GM12878 (cell line): ENCODE measurements around the gene NEK3. TPM values are rescaled to one million over a fixed set of nuclear protein-coding genes. Genes with fewer than 3 reads are reported as not detected.
"Not testable (repeated sequence)": the region's sequence is repeated elsewhere in the genome, so short reads cannot be mapped to it uniquely, and the experiment has no call there.

Experiments
- ATAC-seq: fragments of 200-7000 bp; cut with Tn5 transposase; 3 replicates; pipeline ENCODE4 v1.9.1; 2020; ENCODE audit warnings: mild to moderate bottlenecking, moderate library complexity
- BruUV-seq: library from RNA; stranded (reverse); fragments of 400-500 nt; replicated peaks from 2 replicates; lab custom pipeline; 2021; lab: Mats Ljungman, UMichigan
- CTCF ChIA-PET: fragments of 300-600 bp; sonication (Branson Sonifier 250); formaldehyde crosslinking; extraction: SDS; loops from one replicate; lab custom pipeline; 2021; ENCODE audit warnings: inconsistent platforms; lab: Yijun Ruan, JAX
- POLR2A ChIA-PET: fragments of 350-600 bp; formaldehyde crosslinking; extraction: SDS; loops from one replicate; lab custom pipeline; 2021; ENCODE audit warnings: inconsistent platforms; lab: Charles Lee
- RAD21 ChIA-PET: fragments of 300-600 bp; sonication (Branson Sonifier 250); formaldehyde crosslinking; loops from one replicate; lab custom pipeline; 2023; ENCODE audit warnings: antibody characterized with exemption; ENCODE audit not compliant: unreplicated experiment; lab: Charles Lee
- SMC1A ChIA-PET: fragments of 300-600 bp; sonication (Branson Sonifier 250); formaldehyde crosslinking; loops from one replicate; lab custom pipeline; 2023; ENCODE audit not compliant: unreplicated experiment, uncharacterized antibody; lab: Charles Lee
- DNase-seq: peaks from one replicate; pipeline ENCODE4 v3.0.0-alpha.2; 2011; ENCODE audit warnings: low read depth, low spot score
- FAIRE-seq: peaks from 3 replicates; lab custom pipeline; 2011; peaks lifted over from hg19 to GRCh38; lab: Jason Lieb, UNC
- H2AFZ ChIP-seq: 2 replicates; pipeline ENCODE4 v1.6.0; 2011; ENCODE audit warnings: low read depth, low read length, control low read depth; ENCODE audit not compliant: control insufficient read depth
- H3K27ac ChIP-seq: 2 replicates; pipeline ENCODE4 v1.5.1; 2011; ENCODE audit warnings: control low read depth; ENCODE audit not compliant: control insufficient read depth, insufficient read depth
- H3K27me3 ChIP-seq, 2 experiments: replicated peaks in 1 of 2; 2 replicates each; pipeline versions ENCODE4 v1.6.0 to v1.6.1; 2011; ENCODE audit warnings: low read length in 1 of 2; ENCODE audit not compliant: control insufficient read depth in 2 of 2, insufficient read depth in 2 of 2
- H3K36me3 ChIP-seq, 2 experiments: 2 replicates each; pipeline ENCODE4 v1.5.1; 2011; ENCODE audit warnings: low read length in 1 of 2; ENCODE audit not compliant: control insufficient read depth in 2 of 2, insufficient read depth in 2 of 2
- H3K4me1 ChIP-seq: 2 replicates; pipeline ENCODE4 v1.6.1; 2011; ENCODE audit warnings: mild to moderate bottlenecking, low read length, moderate library complexity, mixed read lengths; ENCODE audit not compliant: control insufficient read depth, insufficient read depth
- H3K4me2 ChIP-seq: 2 replicates; pipeline ENCODE4 v1.6.0; 2011; ENCODE audit warnings: control low read depth; ENCODE audit not compliant: control insufficient read depth, insufficient read depth
- H3K4me3 ChIP-seq: fragments of 200-600 bp; sonication (generic); 2 replicates; pipeline ENCODE4 v1.5.1; 2016
- H3K79me2 ChIP-seq: 2 replicates; pipeline ENCODE4 v1.6.0; 2011; ENCODE audit warnings: low read length; ENCODE audit not compliant: control insufficient read depth, insufficient read depth
- H3K9ac ChIP-seq: 2 replicates; pipeline ENCODE4 v1.8.0; 2011; ENCODE audit warnings: low read length, control low read depth, mixed read lengths; ENCODE audit not compliant: control insufficient read depth, insufficient read depth
- H3K9me3 ChIP-seq: replicated peaks from 3 replicates; pipeline ENCODE4 v1.5.1; 2011; ENCODE audit warnings: mild to moderate bottlenecking, low read length; ENCODE audit not compliant: control insufficient read depth, insufficient read depth
- H4K20me1 ChIP-seq: 2 replicates; pipeline ENCODE4 v1.6.0; 2011; ENCODE audit not compliant: control insufficient read depth, insufficient read depth
- WGBS: methylation state at CpG from one replicate; pipeline ENCODE4 v1.1.6; 2016; ENCODE audit warnings: low lambda C conversion rate; ENCODE audit not compliant: insufficient replicate concordance, insufficient coverage; ENCODE audit errors: missing lambda C conversion rate; 5-methylcytosine and 5-hydroxymethylcytosine counted together
- in situ Hi-C: fragments of 300-500 bp; cut with MboI; formaldehyde crosslinking; loops from 9 replicates; pipeline ENCODE4 v1.14.3; 2018; ENCODE audit warnings: mixed read lengths
- intact Hi-C: fragments of 100-400 bp; cut with micrococcal nuclease; formaldehyde crosslinking; loops from one replicate; pipeline ENCODE4 v1.14.2; 2022; ENCODE audit not compliant: unreplicated experiment
- polyA plus RNA-seq, 11 experiments: library from polyadenylated mRNA; depleted of rRNA in 4 of 11; unstranded in 6 of 11; stranded (reverse) in 5 of 11; fragments of >200 nt; fragmentation: Nextera tagmentation in 4 of 11; fragmentation: Illumina TruSeq in 1 of 11; extraction: Ambion mirVana in 4 of 11; extraction: Trizol in 1 of 11; gene quantifications; 1 replicate in 1 of 11; 2 replicates in 10 of 11; pipeline versions ENCODE4 v1.2.1 to v1.2.3, GENCODE V29; 2011 to 2016; ENCODE audit warnings: inconsistent platforms in 2 of 11, missing spikeins in 2 of 11, low read depth in 1 of 11
- total RNA-seq, 4 experiments: library from RNA; depleted of rRNA in 3 of 4; stranded (reverse); fragments of >200 nt in 3 of 4; fragmentation: Illumina TruSeq in 1 of 4; extraction: Trizol in 1 of 4; gene quantifications; 2 replicates each; pipeline versions ENCODE4 v1.2.1 to v1.2.3, GENCODE V29; 2013 to 2021

Gene NEK3
- total and polyA plus RNA-seq, 10 of the 15 experiments (the other 5 are each of a cell fraction or from before 2014, with no cell fraction given): 2.9 to 9.3 (median 5.9) TPM

DNA sequence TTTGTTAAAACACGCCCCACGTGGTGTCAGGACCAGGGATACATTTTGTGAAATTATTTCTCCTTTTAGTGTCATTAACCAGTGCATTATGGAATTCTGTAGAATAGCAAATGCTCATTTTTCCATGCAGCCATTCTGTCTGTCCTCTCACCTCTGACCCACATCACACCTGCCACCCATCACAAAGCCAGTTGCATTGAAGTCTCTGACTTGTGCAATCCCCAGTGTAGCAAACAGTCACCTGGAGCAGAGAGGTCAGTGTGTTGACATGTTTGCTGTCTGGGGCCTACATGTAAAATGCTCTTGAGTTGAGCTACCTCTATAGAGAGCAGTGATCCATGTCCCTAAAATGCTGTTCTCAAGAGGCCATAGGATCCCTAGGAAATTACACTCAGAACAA lies 47.9 kb upstream of the NEK3 start:
- POLR2A ChIA-PET, H3K79me2 ChIP-seq, H2AFZ ChIP-seq, H3K4me1 ChIP-seq, H3K27me3 ChIP-seq, FAIRE-seq, CTCF ChIA-PET, BruUV-seq, H3K4me3 ChIP-seq, ATAC-seq, H3K36me3 ChIP-seq, DNase-seq, intact Hi-C loops, in situ Hi-C loops, RAD21 ChIA-PET, H3K27ac ChIP-seq, SMC1A ChIA-PET, H3K9ac ChIP-seq, H3K4me2 ChIP-seq, H4K20me1 ChIP-seq, H3K9me3 ChIP-seq: not testable (repeated sequence)
- 50% methylated on average over 1 of the region's 2 CpGs for WGBS

DNA sequence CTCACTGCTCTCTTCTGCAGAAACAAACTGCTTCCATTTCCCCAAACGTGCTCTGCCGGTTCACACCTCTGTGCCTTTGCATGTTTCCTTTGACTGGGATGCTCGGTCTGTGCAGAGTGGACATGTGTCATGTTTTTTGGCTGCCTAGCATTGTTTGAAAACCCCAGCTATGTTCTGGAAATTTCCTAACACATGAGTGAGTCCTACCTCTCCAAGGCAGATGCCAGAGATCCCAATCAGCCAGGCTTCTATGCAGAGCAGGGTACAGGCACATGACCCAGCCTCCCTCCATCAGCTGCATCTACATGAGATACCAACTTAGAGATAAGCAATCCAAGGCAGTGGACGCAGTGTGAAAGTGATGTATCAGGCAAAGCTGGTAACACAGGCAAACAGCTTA lies 45.1 kb upstream of the NEK3 start:
- H3K4me3 ChIP-seq, ATAC-seq, H3K27ac ChIP-seq, intact Hi-C loops, RAD21 ChIA-PET, in situ Hi-C loops, BruUV-seq, POLR2A ChIA-PET, DNase-seq, H4K20me1 ChIP-seq, FAIRE-seq, H3K9ac ChIP-seq, H3K36me3 ChIP-seq, H3K4me2 ChIP-seq, H2AFZ ChIP-seq, H3K4me1 ChIP-seq, H3K27me3 ChIP-seq, H3K79me2 ChIP-seq, H3K9me3 ChIP-seq: not testable (repeated sequence)
- ChIA-PET SMC1A (interaction anchor here (0.6 kb wide), 2 partner anchors 33 to 226 kb away, joined by 3 read pairs; no protein-coding TSS in a partner anchor), CTCF (interaction anchor here (2.1 kb wide), 1 partner anchor 204 kb away, joined by 6 read pairs; no protein-coding TSS in a partner anchor)
- WGBS: 50% methylated on average over 4 of the region's 4 CpGs

DNA sequence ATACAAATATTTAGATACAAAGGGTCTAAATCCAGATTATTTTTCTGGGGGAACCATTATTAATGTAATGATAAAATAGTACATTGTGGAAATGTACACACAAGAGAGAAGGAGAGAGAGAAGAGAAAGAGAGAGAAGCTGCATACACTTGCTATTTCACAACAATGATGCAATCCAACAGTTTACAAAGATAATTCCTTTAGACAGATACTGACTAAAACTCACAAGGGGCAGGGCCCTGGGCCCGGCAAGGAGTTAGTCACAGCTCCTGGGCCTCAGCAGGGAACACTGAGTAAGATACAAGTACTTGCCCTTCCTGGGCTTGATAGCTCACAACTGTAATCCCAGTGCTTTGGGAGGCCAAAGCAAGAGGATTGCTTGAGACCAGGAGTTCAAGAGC lies 44.5 kb upstream of the NEK3 start:
- H3K4me2 ChIP-seq, FAIRE-seq, DNase-seq, SMC1A ChIA-PET, H3K9ac ChIP-seq, H3K27ac ChIP-seq, H4K20me1 ChIP-seq, RAD21 ChIA-PET, H3K36me3 ChIP-seq, intact Hi-C loops, POLR2A ChIA-PET, H3K4me3 ChIP-seq, H3K9me3 ChIP-seq, in situ Hi-C loops, H3K79me2 ChIP-seq, BruUV-seq, ATAC-seq, H2AFZ ChIP-seq, H3K4me1 ChIP-seq, H3K27me3 ChIP-seq: not testable (repeated sequence)
- CTCF ChIA-PET: interaction anchor here (2.1 kb wide), 1 partner anchor 203 kb away, joined by 6 read pairs; no protein-coding TSS in a partner anchor
- WGBS: 35% methylated on average over 1 of the region's 1 CpG

DNA sequence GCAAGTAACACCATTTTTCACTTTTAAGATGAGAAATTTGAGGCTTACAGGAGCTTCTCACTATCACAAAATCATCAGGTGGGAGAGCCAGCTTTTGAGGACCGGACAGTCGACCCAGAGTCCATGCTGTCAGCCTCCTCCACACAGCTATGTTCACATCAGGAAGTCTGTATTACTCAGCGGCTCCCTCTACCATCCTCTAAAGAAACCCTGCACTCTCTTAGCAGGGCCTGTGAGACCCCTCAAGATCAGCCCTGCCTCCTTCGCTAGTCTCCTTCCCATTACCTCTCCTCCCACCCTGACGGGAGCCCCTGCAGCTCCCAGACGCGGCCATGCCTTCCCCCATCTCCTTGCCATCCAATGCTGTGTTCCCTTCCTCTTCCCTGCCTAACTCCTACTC lies 43.1 kb upstream of the NEK3 start:
- H2AFZ ChIP-seq, POLR2A ChIA-PET, in situ Hi-C loops, H3K79me2 ChIP-seq, H3K27me3 ChIP-seq, ATAC-seq, H3K36me3 ChIP-seq, H4K20me1 ChIP-seq, H3K27ac ChIP-seq, DNase-seq, FAIRE-seq, H3K4me1 ChIP-seq, H3K4me2 ChIP-seq, intact Hi-C loops, H3K9ac ChIP-seq, H3K9me3 ChIP-seq, H3K4me3 ChIP-seq, BruUV-seq, SMC1A ChIA-PET, RAD21 ChIA-PET: not testable (repeated sequence)
- CTCF ChIA-PET: interaction anchor here (1.2 to 2.5 kb wide), 3 partner anchors 306 to 1053 kb away, joined by 3 to 11 read pairs (median 7); no protein-coding TSS in a partner anchor
- WGBS: 13% methylated on average over 4 of the region's 7 CpGs
